Measurements from ENCODE around the gene ADAMTS2. TPM values are rescaled to one million over a fixed set of nuclear protein-coding genes. Genes with fewer than 3 reads are reported as not detected.

Gene ADAMTS2
- total and polyA plus RNA-seq, 2 of the 4 experiments (the other 2 are of a cell fraction) = 19.0 to 58.8 TPM

- Histone ChIP-seq H4K20me1 (ENCODE audit: insufficient read depth, low read length) (peaks cover 4% of the 10 kb centered on the region; the same call in 1 of the 2 replicates), H3K9ac (ENCODE audit: low read depth, low read length) (no peak overlapping the region), H3K36me3 (ENCODE audit: control insufficient read depth, insufficient read depth, low read length) (no peaks in the 10 kb centered on the region), H3K79me1 (ENCODE audit: low read depth in 1 of 2, low read length in 2 of 2) (peaks cover 22 to 58% of the 10 kb centered on the region in 2 experiments), H2AK5ac (ENCODE audit: low read depth, low read length) (no peak overlapping the region), H3K18ac (ENCODE audit: low read depth, low read length) (no peak overlapping the region), H3K4me1 (ENCODE audit: control insufficient read depth, insufficient read depth, low read length) (peaks cover 29% of the 10 kb centered on the region), H2BK120ac (ENCODE audit: low read depth, low read length) (no peak overlapping the region), H2AK9ac (replicated peaks; ENCODE audit: low read depth, low read length, poor library complexity) (no peak overlapping the region), H2BK20ac (ENCODE audit: low read depth, low read length) (no peak overlapping the region), H3K9me1 (ENCODE audit: insufficient read depth, low read length) (peaks cover 22% of the 10 kb centered on the region), H2AFZ (replicated peaks; ENCODE audit: low read length, poor library complexity) (no peak overlapping the region), H3K27me3 (ENCODE audit: control insufficient read depth, insufficient read depth, low read length) (no peaks in the 10 kb centered on the region), H4K8ac (ENCODE audit: low read depth in 2 of 2, low read length in 2 of 2) (no peak overlapping the region; a peak in 1 of 4 replicates), H3K4ac (ENCODE audit: low read depth, low read length) (no peak overlapping the region), H2BK15ac (ENCODE audit: low read depth, low read length) (no peak overlapping the region), H4K5ac (ENCODE audit: low read depth, low read length) (no peak overlapping the region), H3K9me3 (ENCODE audit: control insufficient read depth, insufficient read depth, low read length) (no peaks in the 10 kb centered on the region; the same call in 1 of the 2 replicates), H3K4me2 (ENCODE audit: low read depth, low read length) (peak overlapping the region; percentile 76; the same call in 1 of the 2 replicates), H3K27ac (ENCODE audit: insufficient read depth, low read length) (no peak overlapping the region; the same call in 1 of the 2 replicates), H4K91ac (ENCODE audit: insufficient read depth, low read depth, low read length) (no peak overlapping the region), H3K56ac (ENCODE audit: extremely low read depth, insufficient read depth, low read length) (peak overlapping the region; percentile 65; the same call in 1 of the 2 replicates), H2BK5ac (ENCODE audit: low read depth, low read length, poor library complexity, severe bottlenecking) (peak overlapping the region; percentile 86), H3K14ac (replicated peaks; ENCODE audit: low read depth, low read length) (no peak overlapping the region), H3K4me3 (ENCODE audit: insufficient read depth, low read depth, low read length) (no peak overlapping the region), H3K23ac (ENCODE audit: low read depth, low read length) (no peak overlapping the region)
- WGBS, 2 experiments (ENCODE audit: extremely low coverage in 2 of 2, insufficient read length in 1 of 2) = no CpG with 5 or more reads among the region's 5 CpGs
- peak; percentile 97 for DNase-seq
- intact Hi-C loops (cut with micrococcal nuclease) = loop anchor here (1.0 to 10.0 kb wide), 3 partner anchors 28 to 250 kb away; partner anchors contain the start of gene RUFY1
- ChIA-PET CTCF (no interaction called here), POLR2A (ENCODE audit: unreplicated experiment) (no interaction called here)
- TF ChIP-seq NFE2L2 (IDR thresholded peaks at IDR 0.05; ENCODE audit: low read depth, low read length) (no peak; the same call in 1 of the 2 replicates), RCOR1 (IDR thresholded peaks at IDR 0.05; ENCODE audit: insufficient replicate concordance, low read length) (no peak), FOS (IDR thresholded peaks at IDR 0.05; ENCODE audit: low read depth, low read length) (peak; percentile 88), MXI1 (IDR thresholded peaks at IDR 0.05; ENCODE audit: borderline replicate concordance, low read depth, low read length) (no peak), RAD21 (IDR thresholded peaks at IDR 0.05; ENCODE audit: low read length) (no peak; the same call in 1 of the 2 replicates), CEBPB (IDR thresholded peaks at IDR 0.05; ENCODE audit: low read depth, low read length) (peak; percentile 97)
- TF ChIP-seq, protein P1, sequence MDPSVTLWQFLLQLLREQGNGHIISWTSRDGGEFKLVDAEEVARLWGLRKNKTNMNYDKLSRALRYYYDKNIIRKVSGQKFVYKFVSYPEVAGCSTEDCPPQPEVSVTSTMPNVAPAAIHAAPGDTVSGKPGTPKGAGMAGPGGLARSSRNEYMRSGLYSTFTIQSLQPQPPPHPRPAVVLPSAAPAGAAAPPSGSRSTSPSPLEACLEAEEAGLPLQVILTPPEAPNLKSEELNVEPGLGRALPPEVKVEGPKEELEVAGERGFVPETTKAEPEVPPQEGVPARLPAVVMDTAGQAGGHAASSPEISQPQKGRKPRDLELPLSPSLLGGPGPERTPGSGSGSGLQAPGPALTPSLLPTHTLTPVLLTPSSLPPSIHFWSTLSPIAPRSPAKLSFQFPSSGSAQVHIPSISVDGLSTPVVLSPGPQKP (IDR thresholded peaks at IDR 0.05; ENCODE audit: borderline replicate concordance, low read depth, low read length) = no peak
- dilution Hi-C loops (cut with HindIII; ENCODE audit: low sequenced_read_pairs, unreplicated experiment) = no loop called here
- BruUV-seq (replicated peaks) = no TSS peak
- peak; percentile 88 for ATAC-seq (ENCODE audit: low read depth)
- in situ Hi-C loops (cut with MboI; ENCODE audit: low sequenced_read_pairs) = no loop called here
Observed at GRCh38 chr5:179304466-179304865, 40.8 kb downstream of the ADAMTS2 start.
